GM19238 (cell line): ENCODE data around the gene ACSF3.

Experiments
- DNase-seq: peaks from one replicate; pipeline ENCODE4 v3.0.0; 2011; ENCODE audit warnings: low spot score; ENCODE audit not compliant: insufficient read length

ACSF3 gene

DNA sequence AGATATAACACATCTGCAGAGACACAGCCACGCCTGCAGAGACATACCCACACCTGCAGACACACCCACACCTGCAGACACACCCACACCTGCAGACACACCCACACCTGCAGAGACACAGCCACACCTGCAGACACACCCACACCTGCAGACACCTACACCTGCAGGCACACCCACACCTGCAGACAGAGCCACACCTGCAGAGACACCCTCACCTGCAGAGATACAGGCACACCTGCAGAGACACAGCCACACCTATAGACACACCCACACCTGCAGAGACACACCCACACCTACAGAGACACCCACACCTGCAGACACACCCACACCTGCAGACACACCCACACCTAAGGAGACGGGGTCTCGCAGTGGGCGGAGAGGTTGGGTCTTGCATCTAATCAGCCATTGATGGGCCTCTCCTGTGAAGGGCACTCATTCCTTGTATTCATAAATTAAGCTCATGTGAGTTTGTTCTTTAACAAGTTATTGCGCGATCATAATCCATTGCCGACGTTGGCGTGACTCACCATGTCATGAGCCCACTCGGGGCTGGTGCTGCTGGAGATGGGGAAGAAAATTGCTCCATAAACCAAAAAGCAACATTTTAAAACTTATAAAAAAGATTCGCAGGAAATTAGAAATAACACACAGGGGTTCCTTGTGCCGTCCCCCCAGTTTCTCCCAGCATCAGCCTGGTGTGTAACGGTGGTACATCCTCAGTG, 49.0 kb downstream of the ACSF3 start:
- no peak for DNase-seq

DNA sequence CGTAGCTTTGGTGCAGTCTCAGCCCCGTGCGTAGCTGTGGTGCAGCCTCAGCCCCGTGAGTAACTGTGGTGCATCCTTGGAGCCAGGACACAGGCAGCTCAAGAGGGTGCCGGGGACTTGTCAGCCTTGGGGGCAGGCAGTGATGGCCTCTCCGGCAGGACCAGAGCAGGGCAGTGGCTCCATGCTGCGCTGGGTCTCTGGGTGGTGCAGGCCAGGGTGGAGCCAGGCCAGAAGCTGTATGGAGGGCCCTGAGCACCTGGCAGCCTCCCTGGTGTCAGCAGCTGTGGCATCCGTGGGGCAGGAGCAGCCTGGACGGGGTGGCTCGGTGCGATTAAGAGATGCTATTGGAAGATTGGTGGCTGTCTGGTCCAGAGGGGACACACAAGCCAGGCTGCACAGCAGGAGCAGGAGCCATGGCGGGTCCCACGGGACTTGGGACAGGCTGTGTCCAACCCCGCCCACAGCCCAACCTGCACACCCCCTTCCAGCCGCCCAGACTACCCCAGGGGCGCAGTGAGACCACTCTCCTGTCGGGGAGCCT, 49.6 kb downstream of the ACSF3 start:
- DNase-seq: no peak

- DNase-seq: no peak
Measured at GRCh38 chr16:89143911-89144675, 50.4 kb downstream of the ACSF3 start.

GRCh38 chr16:89144681-89145080, 51.0 kb downstream of the ACSF3 start:
- no peak for DNase-seq

- no peak for DNase-seq
Measured at GRCh38 chr16:89145406-89146161, 51.9 kb downstream of the ACSF3 start.

DNA sequence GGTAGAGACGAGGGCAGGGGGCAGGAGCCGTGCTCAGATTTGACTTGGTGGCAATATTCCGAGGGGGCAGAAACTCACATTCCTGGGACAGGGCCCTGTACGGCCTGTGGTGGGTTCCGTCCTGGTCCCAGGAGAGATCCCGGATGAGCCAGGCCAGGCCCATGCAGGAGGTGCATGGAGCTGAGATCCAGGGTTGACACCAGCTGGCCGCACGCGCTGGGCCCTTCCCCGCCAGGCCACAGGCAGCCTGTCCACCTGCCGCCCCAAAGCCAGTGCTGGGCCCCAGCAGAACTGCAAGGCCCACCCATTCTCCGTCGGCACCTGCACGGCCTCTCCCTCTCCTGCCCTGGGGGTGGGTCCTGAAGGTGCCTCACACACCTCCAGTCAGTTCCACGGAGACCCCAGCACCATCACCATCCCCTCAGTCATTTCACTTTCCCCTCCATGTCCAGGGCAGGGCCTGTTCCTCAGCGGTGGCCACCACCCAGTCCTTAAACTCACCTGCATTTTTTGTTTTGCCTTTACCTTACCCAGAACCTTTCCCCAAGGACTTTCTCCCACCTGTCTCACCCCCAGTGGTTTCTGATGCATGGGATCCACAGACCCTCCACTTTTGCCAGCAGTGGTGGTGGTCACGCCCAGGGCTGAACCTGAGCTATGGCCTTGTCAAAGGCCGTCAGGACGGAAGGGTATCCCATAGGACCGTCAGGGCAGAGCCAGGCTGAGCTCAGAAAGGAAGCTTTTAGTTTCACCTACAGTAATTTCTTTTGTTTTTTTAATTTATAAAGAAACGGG, 52.8 kb downstream of the ACSF3 start:
- DNase-seq: no peak

GRCh38 chr16:89147085-89147817, 53.6 kb downstream of the ACSF3 start:
- no peak for DNase-seq

- no peak for DNase-seq
Measured at GRCh38 chr16:89149386-89149785, 55.7 kb downstream of the ACSF3 start.

GRCh38 chr16:89150090-89150835, 56.6 kb downstream of the ACSF3 start:
- DNase-seq: no peak

DNA sequence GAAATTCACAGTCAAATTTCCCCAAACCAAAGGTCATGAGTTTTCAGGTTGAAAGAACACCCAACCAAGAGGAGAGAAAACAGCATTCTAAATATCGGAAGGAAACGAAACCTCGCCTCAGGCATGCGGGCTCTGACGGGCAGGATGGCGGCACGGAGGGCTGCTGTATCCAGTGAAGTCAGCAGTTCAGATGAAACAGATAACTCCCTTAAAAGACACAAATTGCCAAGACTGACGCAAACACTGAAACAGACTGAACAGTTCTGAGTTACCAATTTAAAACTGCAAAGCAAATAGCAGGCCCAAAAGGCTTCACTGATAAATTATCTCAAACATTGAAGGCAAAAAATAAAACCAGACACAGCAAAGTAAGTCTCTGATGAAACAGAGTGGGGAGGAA, 57.3 kb downstream of the ACSF3 start:
- DNase-seq: no peak

DNA sequence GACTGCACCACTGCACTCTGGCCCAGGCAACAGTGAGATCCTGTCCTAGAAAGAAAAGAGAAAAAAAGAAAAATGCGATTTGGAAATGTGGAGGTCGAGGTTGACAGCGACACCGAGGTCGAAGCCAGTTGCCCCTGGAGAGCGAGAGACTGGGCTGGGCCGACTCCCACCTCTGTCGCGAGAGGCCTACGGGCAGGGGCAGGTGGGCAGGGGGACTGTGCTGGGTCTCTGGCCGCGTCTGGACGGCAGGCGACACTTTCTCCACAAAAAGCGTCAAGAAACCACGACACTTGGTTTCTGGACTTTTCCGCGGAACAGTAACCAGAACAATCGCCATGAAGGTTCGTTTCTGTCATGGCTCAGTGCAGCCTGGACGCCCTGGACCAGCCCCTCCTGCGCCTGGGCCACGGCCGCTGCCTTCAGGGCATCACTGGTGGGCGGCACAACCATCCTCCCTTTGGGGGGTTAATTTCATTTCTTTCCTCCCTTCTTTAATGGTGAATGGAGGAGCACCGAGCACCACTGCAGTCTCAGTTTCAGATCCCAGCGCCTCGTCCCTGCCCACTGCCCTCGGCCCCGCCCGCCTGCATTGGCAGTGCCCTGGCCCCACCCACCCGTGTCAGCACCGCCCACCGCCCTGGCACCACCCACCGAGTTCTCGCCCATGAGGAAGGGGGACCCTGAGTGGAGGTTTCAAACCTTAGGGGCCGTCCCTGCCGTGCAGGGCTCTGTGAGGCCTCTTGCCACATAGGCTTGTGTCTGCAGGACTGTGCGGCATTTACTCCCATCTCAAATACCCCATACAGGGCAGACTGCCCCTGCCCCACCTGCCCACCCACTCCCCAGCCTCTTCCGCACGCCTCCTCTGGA, 59.4 kb downstream of the ACSF3 start:
- no peak for DNase-seq

- DNase-seq: no peak
Measured at GRCh38 chr16:89153848-89154271, 60.2 kb downstream of the ACSF3 start.

- DNase-seq: no peak
Measured at GRCh38 chr16:89154390-89155183, 60.9 kb downstream of the ACSF3 start.

DNA sequence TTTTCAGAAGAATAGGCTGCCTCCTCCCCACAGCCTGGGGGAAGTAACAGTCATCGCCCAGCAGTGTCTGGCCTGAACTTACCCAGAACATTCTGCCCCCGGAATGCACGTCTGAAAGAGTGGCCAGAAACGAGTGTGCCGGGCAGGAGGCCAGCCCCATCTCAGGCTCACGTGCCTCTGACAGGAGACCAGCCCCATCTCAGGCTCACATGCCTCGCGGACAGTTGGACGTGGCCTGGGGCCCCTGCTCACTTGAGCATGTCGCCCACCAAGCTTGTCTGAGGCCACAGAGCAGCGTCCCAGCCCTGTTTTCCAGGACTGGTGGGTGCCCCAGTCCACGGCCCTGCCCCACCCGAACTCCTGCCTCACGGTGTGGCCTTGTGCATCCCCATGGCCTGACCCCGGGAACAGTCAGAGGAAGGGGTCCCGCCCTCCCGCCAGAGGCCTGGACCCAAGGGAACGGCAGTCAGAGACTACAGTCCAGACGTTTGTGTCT, 61.6 kb downstream of the ACSF3 start:
- no peak for DNase-seq

- DNase-seq: no peak
Measured at GRCh38 chr16:89155851-89156739, 62.4 kb downstream of the ACSF3 start.

GRCh38 chr16:89156740-89157645, 63.3 kb downstream of the ACSF3 start:
- no peak for DNase-seq
